NK-92 (cell line): ENCODE results near the gene SCAMP2.

Experiments
- DNase-seq: peaks from one replicate; lab custom pipeline; 2025; ENCODE audit not compliant: unreplicated experiment; lab: John Stamatoyannopoulos, UW

Gene SCAMP2

DNA sequence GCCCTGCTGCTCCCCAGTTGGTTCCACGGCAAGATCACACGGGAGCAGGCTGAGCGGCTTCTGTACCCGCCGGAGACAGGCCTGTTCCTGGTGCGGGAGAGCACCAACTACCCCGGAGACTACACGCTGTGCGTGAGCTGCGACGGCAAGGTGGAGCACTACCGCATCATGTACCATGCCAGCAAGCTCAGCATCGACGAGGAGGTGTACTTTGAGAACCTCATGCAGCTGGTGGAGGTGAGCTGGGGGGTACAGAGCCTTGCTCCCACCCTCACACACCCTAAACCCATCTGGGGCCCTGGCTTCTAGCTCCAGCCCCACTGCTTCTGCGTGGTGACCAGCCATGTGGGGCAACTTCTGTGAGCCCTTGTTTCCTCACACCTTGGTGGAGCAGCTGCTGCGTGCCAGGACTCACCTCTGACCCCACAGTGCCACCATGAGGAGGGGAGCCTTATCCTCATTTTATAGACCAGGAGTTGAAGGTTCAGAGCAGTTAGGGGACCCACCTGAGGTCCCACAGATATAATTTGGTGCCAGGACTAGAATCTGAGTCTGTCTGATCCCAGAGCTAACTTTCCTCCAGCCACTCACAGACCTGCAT lies 73.8 kb downstream of the SCAMP2 start:
- no peak for DNase-seq

DNA sequence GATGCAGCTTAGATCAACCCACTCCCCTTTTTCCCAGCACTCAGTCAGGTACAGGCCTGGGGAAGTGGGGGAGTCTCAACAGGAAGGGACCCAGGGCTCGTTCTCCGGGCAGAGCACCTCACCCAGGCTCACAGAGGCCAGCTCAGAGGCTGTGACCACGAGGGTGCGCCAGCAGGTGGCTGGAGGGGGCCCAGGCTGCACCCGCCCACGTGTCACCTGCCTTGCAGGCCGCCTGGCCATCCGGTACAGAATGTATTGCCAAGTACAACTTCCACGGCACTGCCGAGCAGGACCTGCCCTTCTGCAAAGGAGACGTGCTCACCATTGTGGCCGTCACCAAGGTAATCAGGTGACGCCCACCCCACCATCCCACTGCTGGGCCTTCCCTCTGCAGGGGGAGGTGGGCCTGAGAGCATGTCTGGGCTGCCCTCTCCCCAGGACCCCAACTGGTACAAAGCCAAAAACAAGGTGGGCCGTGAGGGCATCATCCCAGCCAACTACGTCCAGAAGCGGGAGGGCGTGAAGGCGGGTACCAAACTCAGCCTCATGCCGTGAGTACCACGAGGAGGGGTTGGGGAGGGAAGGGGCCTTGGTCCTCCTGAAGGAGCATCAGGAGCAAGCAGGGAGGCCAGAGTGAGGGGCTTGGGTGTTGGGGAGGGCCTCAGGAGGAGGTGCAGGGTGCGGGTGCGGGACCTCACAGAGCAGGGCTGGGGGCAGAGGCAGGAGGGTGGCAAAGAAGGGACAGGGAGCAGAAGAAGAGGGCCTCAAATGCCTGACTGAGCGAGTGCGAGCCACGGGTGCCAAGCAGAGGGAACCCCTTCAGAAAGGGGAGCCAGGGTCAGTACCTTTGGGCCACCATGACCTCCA lies 74.5 kb downstream of the SCAMP2 start:
- DNase-seq, result no peak

GRCh38 chr15:74795966-74796625 lies 77.1 kb downstream of the SCAMP2 start:
- no peak for DNase-seq

DNA sequence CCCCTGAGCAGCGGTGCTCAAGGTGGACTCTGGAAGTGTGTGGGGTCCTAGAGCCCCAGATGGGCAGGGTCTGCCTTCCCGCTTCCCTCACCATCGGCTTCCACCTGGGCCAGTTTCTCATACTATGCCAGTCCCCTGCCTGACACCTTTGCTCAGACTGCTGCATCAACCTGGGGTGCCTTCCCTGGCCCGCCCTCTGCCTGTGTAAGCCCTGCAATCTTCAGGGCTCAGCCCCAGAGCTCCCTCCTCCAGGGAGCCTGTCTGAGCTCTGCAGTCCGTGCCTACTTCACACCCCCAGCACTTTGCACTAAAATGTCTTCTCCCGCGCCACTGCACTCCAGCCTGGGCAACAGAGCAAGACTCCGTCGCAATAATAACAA lies 78.2 kb downstream of the SCAMP2 start:
- DNase-seq, result no peak

- no peak for DNase-seq
Observed at GRCh38 chr15:74794248-74794969, 78.8 kb downstream of the SCAMP2 start.
